ENCODE measurements around the gene DPF3.

GRCh38 chr14:72594099-72594901 lies 299.6 kb downstream of the DPF3 start:
- no peak for TF ChIP-seq EP300 (IDR thresholded peaks at IDR 0.05; ENCODE audit: borderline replicate concordance)
- no peak for TF ChIP-seq TAF1 (IDR thresholded peaks at IDR 0.05; ENCODE audit: low read depth)
